Liver (tissue), 9 donors: ENCODE results near the gene GPR55. TPM values are rescaled to one million over a fixed set of nuclear protein-coding genes. Genes with fewer than 3 reads are reported as not detected.

Experiments
- DNase-seq: peaks from one replicate; pipeline ENCODE4 v3.0.0-alpha.2; 2017; ENCODE audit warnings: low spot score
- H3K27ac ChIP-seq, 2 donors: one replicate each; pipeline ENCODE4 v1.7.0; 2013; ENCODE audit warnings: inconsistent platforms in 2 of 2, low read length in 2 of 2, control low read depth in 1 of 2, low read depth in 1 of 2, mild to moderate bottlenecking in 1 of 2
- H3K27me3 ChIP-seq, 4 donors: one replicate each; pipeline versions ENCODE4 v1.6.1 to v1.7.0; 2013; ENCODE audit warnings: low read length in 3 of 4, inconsistent platforms in 1 of 4, mild to moderate bottlenecking in 1 of 4, moderate library complexity in 1 of 4; ENCODE audit not compliant: control insufficient read depth in 4 of 4, insufficient read depth in 4 of 4
- H3K36me3 ChIP-seq, 4 donors: one replicate each; pipeline versions ENCODE4 v1.6.1 to v1.7.0; 2013; ENCODE audit warnings: low read length in 3 of 4, mild to moderate bottlenecking in 3 of 4, low read depth in 1 of 4, moderate library complexity in 1 of 4; ENCODE audit not compliant: control insufficient read depth in 4 of 4, insufficient read depth in 3 of 4
- H3K4me1 ChIP-seq, 4 donors: one replicate each; pipeline versions ENCODE4 v1.6.1 to v1.7.0; 2013; ENCODE audit warnings: low read length in 3 of 4, mild to moderate bottlenecking in 3 of 4, moderate library complexity in 1 of 4; ENCODE audit not compliant: control insufficient read depth in 4 of 4, insufficient read depth in 4 of 4
- H3K4me3 ChIP-seq, 3 donors: one replicate each; pipeline versions ENCODE4 v1.6.1 to v1.7.0; 2013; ENCODE audit warnings: low read length in 3 of 3, control low read depth in 1 of 3, low read depth in 1 of 3, mild to moderate bottlenecking in 1 of 3
- H3K9ac ChIP-seq, 2 donors: one replicate each; pipeline ENCODE4 v1.7.0; 2013; ENCODE audit warnings: low read length in 2 of 2, mild to moderate bottlenecking in 2 of 2, moderate library complexity in 2 of 2, control low read depth in 1 of 2, low read depth in 1 of 2
- H3K9me3 ChIP-seq, 4 donors: one replicate each; pipeline versions ENCODE4 v1.6.1 to v1.7.0; 2013; ENCODE audit warnings: low read length in 3 of 4; ENCODE audit not compliant: control insufficient read depth in 4 of 4
- EGR1 ChIP-seq, 2 donors: IDR thresholded peaks; 2 replicates each; pipeline ENCODE4 v1.6.1; 2016 to 2018; ENCODE audit warnings: antibody characterized with exemption in 2 of 2, low read depth in 2 of 2
- FOXA1 ChIP-seq: IDR thresholded peaks from 2 replicates; pipeline ENCODE4 v1.6.1; 2016; ENCODE audit warnings: antibody characterized with exemption
- FOXA2 ChIP-seq: IDR thresholded peaks from 2 replicates; pipeline ENCODE4 v1.6.1; 2016; ENCODE audit warnings: antibody characterized with exemption
- GABPA ChIP-seq, 2 donors: IDR thresholded peaks in 1 of 2; conservative IDR thresholded peaks in 1 of 2; 2 replicates each; pipeline ENCODE4 v1.6.1; 2016; ENCODE audit warnings: antibody characterized with exemption in 2 of 2, mild to moderate bottlenecking in 1 of 2, moderate library complexity in 1 of 2
- HNF4A ChIP-seq, 2 donors: conservative IDR thresholded peaks; 2 replicates each; pipeline ENCODE4 v1.6.1; 2016; ENCODE audit warnings: antibody characterized with exemption in 2 of 2, mild to moderate bottlenecking in 2 of 2
- HNF4G ChIP-seq: IDR thresholded peaks from 2 replicates; pipeline ENCODE4 v1.6.1; 2016; ENCODE audit warnings: antibody characterized with exemption
- NR2F2 ChIP-seq: IDR thresholded peaks from 2 replicates; pipeline ENCODE4 v1.6.1; 2016; ENCODE audit warnings: antibody characterized with exemption
- RAD21 ChIP-seq, 2 donors: IDR thresholded peaks; 2 replicates each; pipeline ENCODE4 v1.6.1; 2016; ENCODE audit warnings: antibody characterized with exemption in 2 of 2, mild to moderate bottlenecking in 2 of 2
- SP1 ChIP-seq: IDR thresholded peaks from 2 replicates; pipeline ENCODE4 v1.6.1; 2018; ENCODE audit warnings: antibody characterized with exemption, mild to moderate bottlenecking
- TAF1 ChIP-seq: conservative IDR thresholded peaks from 2 replicates; pipeline ENCODE4 v1.6.1; 2016; ENCODE audit warnings: antibody characterized with exemption, mild to moderate bottlenecking
- YY1 ChIP-seq: IDR thresholded peaks from 2 replicates; pipeline ENCODE4 v1.6.1; 2016; ENCODE audit warnings: antibody characterized with exemption, mild to moderate bottlenecking
- WGBS: extraction: QIAGEN DNeasy Blood & Tissue Kit; methylation state at CpG from one replicate; pipeline ENCODE4 v1.1.7; 2013; 5-methylcytosine and 5-hydroxymethylcytosine counted together
- polyA plus RNA-seq, 2 donors: library from polyadenylated mRNA; stranded (reverse) in 1 of 2; unstranded in 1 of 2; fragments of 200-250 nt in 1 of 2; fragments of >200 nt in 1 of 2; fragmentation: Nextera tagmentation in 1 of 2; extraction: Ambion mirVana in 1 of 2; gene quantifications; one replicate each; pipeline versions ENCODE4 v1.2.1 to v1.2.3, GENCODE V29; 2013 to 2015
- total RNA-seq, 2 donors: library from RNA; depleted of rRNA; stranded (reverse); fragments of >200 nt; gene quantifications; one replicate each; pipeline ENCODE4 v1.2.3, GENCODE V29; 2014
- TF ChIP-seq, protein P1 (sequence below): IDR thresholded peaks from 2 replicates; pipeline ENCODE4 v1.6.1; 2016; ENCODE audit warnings: antibody characterized with exemption
- donor health status: healthy.
- donor health status: healthy.
- donor health status: healthy.
- donor health status: healthy.
- donor health status: healthy.

The GPR55 gene
- total and polyA plus RNA-seq, 4 donors = 0.05 to 0.17 (median 0.10) TPM; not detected in 1

DNA sequence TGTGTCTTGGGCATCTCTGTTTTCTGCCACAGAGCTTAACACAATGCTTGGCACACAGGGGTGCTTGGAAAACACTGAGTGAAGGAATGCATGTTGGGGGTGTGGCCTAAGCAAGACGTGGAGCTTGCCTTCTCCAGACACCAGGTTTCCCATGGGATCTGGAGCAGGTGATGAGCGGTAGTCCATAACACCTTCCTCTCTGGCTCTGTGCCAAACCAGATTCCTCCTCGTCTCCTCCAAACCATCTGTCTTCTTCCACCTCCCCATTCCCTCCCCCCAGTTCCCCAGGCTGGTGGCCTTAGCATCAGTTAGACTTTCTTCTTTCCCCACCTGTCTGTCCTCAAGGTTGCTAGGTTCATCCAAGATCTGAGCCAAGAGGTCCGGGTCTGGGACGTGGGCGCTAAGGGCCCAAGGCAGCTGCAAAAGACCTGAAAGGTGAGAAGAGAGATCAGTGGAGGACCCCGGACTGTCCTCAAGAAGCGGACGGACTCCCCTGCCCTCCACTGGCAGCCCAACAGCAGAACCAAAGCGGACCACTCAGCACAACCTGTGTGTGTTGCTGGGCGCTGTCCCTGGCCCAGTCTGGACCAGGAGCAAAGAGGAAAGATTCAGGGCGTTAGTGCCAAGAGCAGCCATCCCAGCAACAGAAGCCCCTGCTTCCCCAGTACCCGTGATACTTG is 61.5 kb downstream of the GPR55 start:
- H3K4me1 ChIP-seq = peaks cover 0 to 13% (median 6%) of the 10 kb centered on the region in 4 donors
- no peaks in the 10 kb centered on the region for H3K9me3 ChIP-seq
- WGBS = 80% methylated on average over 13 of the region's 13 CpGs
- no peak overlapping the region for H3K27ac ChIP-seq
- H3K9ac ChIP-seq = no peak overlapping the region
- H3K27me3 ChIP-seq = no peaks in the 10 kb centered on the region
- H3K4me3 ChIP-seq = no peak overlapping the region
- H3K36me3 ChIP-seq = no peaks in the 10 kb centered on the region
- no peak for DNase-seq
- TF ChIP-seq HNF4G = no peak

DNA sequence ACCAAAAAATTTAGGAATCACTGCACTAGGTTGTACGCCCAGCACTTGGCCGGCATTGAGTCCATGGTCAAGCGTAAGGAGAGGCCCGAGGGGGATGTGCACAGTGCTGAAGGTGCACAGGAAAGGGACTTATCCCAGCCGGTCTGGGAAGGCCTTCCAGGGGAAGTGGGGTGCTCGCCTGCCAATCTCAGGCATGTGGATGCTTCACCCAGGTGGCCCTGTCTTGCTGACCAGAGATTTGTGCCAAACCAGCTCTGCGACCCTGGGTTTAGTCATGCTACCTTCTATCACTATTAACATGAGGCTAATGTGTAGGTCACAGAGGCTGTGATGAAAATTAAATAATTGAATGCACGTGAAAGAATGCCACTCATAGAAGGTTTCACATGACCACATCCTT is 62.0 kb downstream of the GPR55 start:
- H3K27ac ChIP-seq = no peak overlapping the region
- no peak for TF ChIP-seq HNF4A (conservative IDR thresholded peaks at IDR 0.05)
- no peak for TF ChIP-seq NR2F2
- H3K9me3 ChIP-seq = no peaks in the 10 kb centered on the region
- 73% methylated on average over 8 of the region's 8 CpGs for WGBS
- H3K4me3 ChIP-seq = no peak overlapping the region
- H3K4me1 ChIP-seq = peaks cover 0 to 11% (median 6%) of the 10 kb centered on the region in 4 donors
- H3K9ac ChIP-seq = no peak overlapping the region
- no peaks in the 10 kb centered on the region for H3K36me3 ChIP-seq
- no peaks in the 10 kb centered on the region for H3K27me3 ChIP-seq
- no peak for DNase-seq

DNA sequence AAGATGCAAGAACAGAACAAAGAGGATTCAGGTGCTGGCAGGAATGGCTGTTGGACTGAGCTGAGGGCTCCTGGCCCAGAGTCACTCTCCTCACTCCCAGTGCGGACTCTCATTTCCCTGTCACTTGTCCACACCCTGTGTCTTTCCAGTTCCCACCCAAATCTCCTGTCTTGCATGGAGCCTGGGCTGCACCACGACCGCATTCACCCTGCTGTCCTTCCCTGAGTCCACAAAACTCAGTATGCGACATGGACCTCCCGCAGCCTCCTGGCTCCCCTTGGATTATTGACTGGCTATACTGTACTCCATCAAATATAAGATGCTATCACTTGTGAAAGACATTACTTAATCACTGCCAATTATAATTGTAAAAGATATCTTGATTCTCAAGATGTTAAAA is 62.8 kb downstream of the GPR55 start:
- Histone ChIP-seq H3K4me1 (peaks cover 0 to 9% (median 6%) of the 10 kb centered on the region in 4 donors), H3K4me3 (no peak overlapping the region), H3K9ac (no peak overlapping the region), H3K27ac (no peak overlapping the region), H3K27me3 (peaks cover 0 to 3% (median 0%) of the 10 kb centered on the region in 4 donors), H3K9me3 (no peaks in the 10 kb centered on the region), H3K36me3 (no peaks in the 10 kb centered on the region)
- 89% methylated on average over 5 of the region's 5 CpGs for WGBS
- TF ChIP-seq FOXA2 (no peak), GABPA (IDR thresholded peaks at IDR 0.05 in 1 of 2, conservative IDR thresholded peaks at IDR 0.05 in 1 of 2) (no peak), FOXA1 (no peak), YY1 (no peak), EGR1 (IDR thresholded peaks at IDR 0.05; ENCODE audit: low read depth in 2 of 2) (no peak), TAF1 (no peak), RAD21 (IDR thresholded peaks at IDR 0.05) (no peak), SP1 (no peak), HNF4G (no peak)
- TF ChIP-seq, protein P1, sequence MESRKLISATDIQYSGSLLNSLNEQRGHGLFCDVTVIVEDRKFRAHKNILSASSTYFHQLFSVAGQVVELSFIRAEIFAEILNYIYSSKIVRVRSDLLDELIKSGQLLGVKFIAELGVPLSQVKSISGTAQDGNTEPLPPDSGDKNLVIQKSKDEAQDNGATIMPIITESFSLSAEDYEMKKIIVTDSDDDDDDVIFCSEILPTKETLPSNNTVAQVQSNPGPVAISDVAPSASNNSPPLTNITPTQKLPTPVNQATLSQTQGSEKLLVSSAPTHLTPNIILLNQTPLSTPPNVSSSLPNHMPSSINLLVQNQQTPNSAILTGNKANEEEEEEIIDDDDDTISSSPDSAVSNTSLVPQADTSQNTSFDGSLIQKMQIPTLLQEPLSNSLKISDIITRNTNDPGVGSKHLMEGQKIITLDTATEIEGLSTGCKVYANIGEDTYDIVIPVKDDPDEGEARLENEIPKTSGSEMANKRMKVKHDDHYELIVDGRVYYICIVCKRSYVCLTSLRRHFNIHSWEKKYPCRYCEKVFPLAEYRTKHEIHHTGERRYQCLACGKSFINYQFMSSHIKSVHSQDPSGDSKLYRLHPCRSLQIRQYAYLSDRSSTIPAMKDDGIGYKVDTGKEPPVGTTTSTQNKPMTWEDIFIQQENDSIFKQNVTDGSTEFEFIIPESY = no peak
- no peak for DNase-seq
